ENCODE measurements around the gene SKAP1.

GRCh38 chr17:48378708-48379392 lies 51.2 kb downstream of the SKAP1 start:
- TF ChIP-seq, protein P1, sequence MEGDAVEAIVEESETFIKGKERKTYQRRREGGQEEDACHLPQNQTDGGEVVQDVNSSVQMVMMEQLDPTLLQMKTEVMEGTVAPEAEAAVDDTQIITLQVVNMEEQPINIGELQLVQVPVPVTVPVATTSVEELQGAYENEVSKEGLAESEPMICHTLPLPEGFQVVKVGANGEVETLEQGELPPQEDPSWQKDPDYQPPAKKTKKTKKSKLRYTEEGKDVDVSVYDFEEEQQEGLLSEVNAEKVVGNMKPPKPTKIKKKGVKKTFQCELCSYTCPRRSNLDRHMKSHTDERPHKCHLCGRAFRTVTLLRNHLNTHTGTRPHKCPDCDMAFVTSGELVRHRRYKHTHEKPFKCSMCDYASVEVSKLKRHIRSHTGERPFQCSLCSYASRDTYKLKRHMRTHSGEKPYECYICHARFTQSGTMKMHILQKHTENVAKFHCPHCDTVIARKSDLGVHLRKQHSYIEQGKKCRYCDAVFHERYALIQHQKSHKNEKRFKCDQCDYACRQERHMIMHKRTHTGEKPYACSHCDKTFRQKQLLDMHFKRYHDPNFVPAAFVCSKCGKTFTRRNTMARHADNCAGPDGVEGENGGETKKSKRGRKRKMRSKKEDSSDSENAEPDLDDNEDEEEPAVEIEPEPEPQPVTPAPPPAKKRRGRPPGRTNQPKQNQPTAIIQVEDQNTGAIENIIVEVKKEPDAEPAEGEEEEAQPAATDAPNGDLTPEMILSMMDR (conservative IDR thresholded peaks at IDR 0.05): no peak
- no peak for TF ChIP-seq EZH2 (IDR thresholded peaks at IDR 0.05; ENCODE audit: low read depth)
